Fibroblast of lung (primary cell): ENCODE measurements around the gene SPHK2. TPM values are rescaled to one million over a fixed set of nuclear protein-coding genes. Genes with fewer than 3 reads are reported as not detected.
A peak's percentile ranks its signal among the peaks of the same experiment; 100 is the strongest.

Source experiments
- DNase-seq, 2 donors: peaks; one replicate each; pipeline versions ENCODE4 v3.0.0 to v3.0.0-alpha.2; 2010; ENCODE audit warnings: low read depth in 2 of 2
- H2AFZ ChIP-seq: 2 replicates; pipeline ENCODE4 v1.5.1; 2012; ENCODE audit warnings: low read length, control low read depth, inconsistent platforms
- H3K27ac ChIP-seq: 2 replicates; pipeline ENCODE4 v1.5.1; 2011; ENCODE audit warnings: low read length, control low read depth; ENCODE audit not compliant: insufficient read depth
- H3K27me3 ChIP-seq: 2 replicates; pipeline ENCODE4 v1.5.1; 2011; ENCODE audit warnings: mild to moderate bottlenecking, low read length; ENCODE audit not compliant: control insufficient read depth, insufficient read depth
- H3K36me3 ChIP-seq: 2 replicates; pipeline ENCODE4 v1.5.1; 2011; ENCODE audit warnings: low read length; ENCODE audit not compliant: control insufficient read depth, insufficient read depth
- H3K4me1 ChIP-seq: 2 replicates; pipeline ENCODE4 v1.5.1; 2011; ENCODE audit warnings: low read length; ENCODE audit not compliant: control insufficient read depth, insufficient read depth; ENCODE audit errors: extremely low read depth
- H3K4me2 ChIP-seq: 2 replicates; pipeline ENCODE4 v1.5.1; 2011; ENCODE audit warnings: low read length, control low read depth; ENCODE audit not compliant: insufficient read depth; ENCODE audit errors: extremely low read depth
- H3K4me3 ChIP-seq, 4 experiments: fragments of 200-600 bp in 1 of 4; sonication (generic) in 1 of 4; replicated peaks in 1 of 4; 2 replicates each; pipeline ENCODE4 v1.5.1; 2011 to 2016; ENCODE audit warnings: low read length in 4 of 4, low read depth in 3 of 4, mild to moderate bottlenecking in 3 of 4, control low read depth in 2 of 4, inconsistent platforms in 1 of 4, mixed read lengths in 1 of 4; ENCODE audit not compliant: insufficient read depth in 1 of 4; ENCODE audit errors: control extremely low read depth in 1 of 4
- H3K79me2 ChIP-seq: 2 replicates; pipeline ENCODE4 v1.5.1; 2012; ENCODE audit warnings: mild to moderate bottlenecking, low read length, inconsistent platforms; ENCODE audit not compliant: control insufficient read depth, insufficient read depth
- H3K9ac ChIP-seq: 2 replicates; pipeline ENCODE4 v1.5.1; 2011; ENCODE audit warnings: mild to moderate bottlenecking, low read length, control low read depth; ENCODE audit not compliant: insufficient read depth
- H3K9me3 ChIP-seq: 2 replicates; pipeline ENCODE4 v1.5.1; 2012; ENCODE audit warnings: low read depth, low read length; ENCODE audit not compliant: control insufficient read depth, insufficient read depth
- H4K20me1 ChIP-seq: 2 replicates; pipeline ENCODE4 v1.5.1; 2011; ENCODE audit warnings: low read length; ENCODE audit not compliant: control insufficient read depth, insufficient read depth; ENCODE audit errors: extremely low read depth
- EZH2 ChIP-seq: IDR thresholded peaks from 2 replicates; pipeline ENCODE4 v1.5.1; 2012; ENCODE audit warnings: low read length, control low read depth, mild to moderate bottlenecking; ENCODE audit errors: missing control alignments
- polyA plus RNA-seq, 2 donors: library from polyadenylated mRNA; depleted of rRNA in 1 of 2; stranded (reverse) in 1 of 2; unstranded in 1 of 2; fragments of >200 nt; gene quantifications; 2 replicates each; pipeline ENCODE4 v1.2.1, GENCODE V29; 2011 to 2012; ENCODE audit warnings: missing spikeins in 1 of 2
- total RNA-seq: library from RNA; depleted of rRNA; stranded (reverse); fragments of >200 nt; gene quantifications from 2 replicates; pipeline ENCODE4 v1.2.1, GENCODE V29; 2014
- TF ChIP-seq, protein P1 (sequence below), 2 donors: IDR thresholded peaks in 1 of 2; conservative IDR thresholded peaks in 1 of 2; 1 replicate in 1 of 2; 2 replicates in 1 of 2; pipeline ENCODE4 v1.5.1; 2011 to 2012; ENCODE audit warnings: low read length in 2 of 2, control low read depth in 1 of 2, inconsistent platforms in 1 of 2, low read depth in 1 of 2, mild to moderate bottlenecking in 1 of 2

Gene SPHK2
- total and polyA plus RNA-seq, 2 donors (not counting 1 experiment from before 2014, with no cell fraction given), result 3.4 to 9.6 TPM

DNA sequence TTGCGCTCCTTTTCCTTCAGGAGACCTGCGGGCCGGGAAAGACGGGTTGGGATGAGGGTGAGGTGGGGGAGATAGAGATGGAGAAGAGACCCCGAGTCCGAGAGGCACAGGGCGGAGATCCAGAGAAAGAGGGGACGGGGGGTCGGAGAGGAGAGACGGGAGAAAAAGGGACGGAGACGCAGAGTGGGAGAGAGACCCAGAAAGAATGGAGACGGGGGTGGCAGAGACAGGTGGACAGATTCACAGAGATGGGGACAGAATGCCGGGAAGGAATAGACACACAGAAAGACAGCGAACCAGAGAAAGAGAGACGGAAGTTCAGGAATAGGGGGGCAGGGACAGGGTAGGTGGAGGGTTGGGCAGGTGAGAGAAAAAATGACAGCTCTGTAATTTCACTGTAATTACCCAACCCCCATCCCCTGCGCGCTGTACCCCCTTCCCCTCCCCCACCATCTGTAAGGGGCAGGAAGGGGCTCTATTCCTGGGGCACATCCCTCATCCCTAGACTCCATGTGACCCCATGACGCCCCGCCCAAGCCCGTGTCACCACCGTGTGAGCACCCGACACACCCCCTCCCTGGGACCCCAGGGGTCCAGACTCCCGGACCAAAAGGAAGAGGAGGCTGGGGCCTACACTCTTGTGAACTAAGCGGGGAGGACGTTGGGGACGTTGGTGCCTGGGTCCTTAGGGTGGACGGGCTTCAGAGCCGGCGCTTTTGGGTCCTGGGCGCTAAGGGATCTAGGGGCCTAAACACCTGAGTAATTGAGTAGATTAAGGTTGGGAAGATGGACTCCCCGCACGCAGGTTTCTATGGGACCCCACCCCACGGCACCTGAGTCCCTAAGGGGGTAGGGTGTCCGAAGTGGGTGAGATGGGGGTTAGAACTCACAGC, 16.9 kb downstream of the SPHK2 start:
- Histone ChIP-seq H2AFZ (no peak overlapping the region), H3K27ac (no peak overlapping the region), H3K27me3 (no peaks in the 10 kb centered on the region), H3K9ac (peak overlapping the region; percentile 42), H3K9me3 (no peaks in the 10 kb centered on the region), H3K4me2 (peak overlapping the region; percentile 87), H3K36me3 (no peaks in the 10 kb centered on the region), H4K20me1 (no peaks in the 10 kb centered on the region), H3K4me1 (peaks cover 37% of the 10 kb centered on the region), H3K4me3 (peak overlapping the region; percentile 53 to 76 (median 57)), H3K79me2 (no peaks in the 10 kb centered on the region)
- no peak for DNase-seq
- TF ChIP-seq EZH2, result no peak
- TF ChIP-seq, protein P1, sequence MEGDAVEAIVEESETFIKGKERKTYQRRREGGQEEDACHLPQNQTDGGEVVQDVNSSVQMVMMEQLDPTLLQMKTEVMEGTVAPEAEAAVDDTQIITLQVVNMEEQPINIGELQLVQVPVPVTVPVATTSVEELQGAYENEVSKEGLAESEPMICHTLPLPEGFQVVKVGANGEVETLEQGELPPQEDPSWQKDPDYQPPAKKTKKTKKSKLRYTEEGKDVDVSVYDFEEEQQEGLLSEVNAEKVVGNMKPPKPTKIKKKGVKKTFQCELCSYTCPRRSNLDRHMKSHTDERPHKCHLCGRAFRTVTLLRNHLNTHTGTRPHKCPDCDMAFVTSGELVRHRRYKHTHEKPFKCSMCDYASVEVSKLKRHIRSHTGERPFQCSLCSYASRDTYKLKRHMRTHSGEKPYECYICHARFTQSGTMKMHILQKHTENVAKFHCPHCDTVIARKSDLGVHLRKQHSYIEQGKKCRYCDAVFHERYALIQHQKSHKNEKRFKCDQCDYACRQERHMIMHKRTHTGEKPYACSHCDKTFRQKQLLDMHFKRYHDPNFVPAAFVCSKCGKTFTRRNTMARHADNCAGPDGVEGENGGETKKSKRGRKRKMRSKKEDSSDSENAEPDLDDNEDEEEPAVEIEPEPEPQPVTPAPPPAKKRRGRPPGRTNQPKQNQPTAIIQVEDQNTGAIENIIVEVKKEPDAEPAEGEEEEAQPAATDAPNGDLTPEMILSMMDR (conservative IDR thresholded peaks at IDR 0.05 in 1 of 2, IDR thresholded peaks at IDR 0.05 in 1 of 2; ENCODE audit: low read depth in 1 of 2, low read length in 2 of 2), result no peak

DNA sequence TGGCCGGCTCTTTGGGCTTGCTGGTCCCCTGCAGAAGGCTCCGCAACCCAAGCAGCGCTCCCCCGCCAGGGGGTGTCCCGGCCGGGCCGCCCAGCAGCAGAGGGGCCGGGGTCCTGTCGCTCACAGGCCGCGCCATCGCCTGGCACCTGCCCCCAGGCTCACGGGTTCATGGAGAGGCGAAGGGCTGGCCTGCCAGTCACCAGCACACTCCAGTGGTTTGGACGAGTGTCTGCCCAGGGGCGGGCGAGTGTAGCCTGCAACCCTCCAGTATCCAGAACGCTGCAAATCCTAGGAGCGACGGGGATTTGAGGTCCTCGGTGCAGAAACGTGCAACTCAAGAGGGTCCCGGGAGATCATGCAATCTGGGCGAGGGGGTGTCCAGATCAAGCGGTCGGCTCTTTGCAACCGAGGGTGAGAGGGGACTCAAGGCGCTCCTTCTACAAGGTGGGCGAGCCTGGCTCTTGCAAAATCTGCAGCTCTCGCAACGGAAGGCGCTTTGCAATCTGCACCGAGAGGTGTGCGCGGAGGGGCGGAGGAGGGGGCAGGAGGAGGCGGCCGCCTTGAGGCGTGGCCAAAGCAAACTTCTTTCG, 17.6 kb downstream of the SPHK2 start, which contains the start of gene DBP:
DBP (minus strand) TSS at position 521 of the 590 bp plus-strand sequence; CDS start at position 136, 385 bp downstream.
- Histone ChIP-seq H4K20me1 (no peaks in the 10 kb centered on the region), H3K36me3 (no peaks in the 10 kb centered on the region), H3K9me3 (no peaks in the 10 kb centered on the region), H2AFZ (peak within 1 kb of the TSS; percentile 50), H3K4me2 (peak within 1 kb of the TSS; percentile 83), H3K4me3 (peak within 1 kb of the TSS; percentile 53 to 81 (median 67)), H3K79me2 (no peaks in the 10 kb centered on the region), H3K27ac (peak within 1 kb of the TSS; percentile 90), H3K9ac (peak within 1 kb of the TSS; percentile 72), H3K27me3 (no peaks in the 10 kb centered on the region), H3K4me1 (peaks cover 37% of the 10 kb centered on the region)
- no peak for TF ChIP-seq EZH2
- TF ChIP-seq, protein P1 (conservative IDR thresholded peaks at IDR 0.05 in 1 of 2, IDR thresholded peaks at IDR 0.05 in 1 of 2; ENCODE audit: low read depth in 1 of 2, low read length in 2 of 2), result peak in 1 of 2 donors; percentile 5
- DNase-seq, result no peak

DNA sequence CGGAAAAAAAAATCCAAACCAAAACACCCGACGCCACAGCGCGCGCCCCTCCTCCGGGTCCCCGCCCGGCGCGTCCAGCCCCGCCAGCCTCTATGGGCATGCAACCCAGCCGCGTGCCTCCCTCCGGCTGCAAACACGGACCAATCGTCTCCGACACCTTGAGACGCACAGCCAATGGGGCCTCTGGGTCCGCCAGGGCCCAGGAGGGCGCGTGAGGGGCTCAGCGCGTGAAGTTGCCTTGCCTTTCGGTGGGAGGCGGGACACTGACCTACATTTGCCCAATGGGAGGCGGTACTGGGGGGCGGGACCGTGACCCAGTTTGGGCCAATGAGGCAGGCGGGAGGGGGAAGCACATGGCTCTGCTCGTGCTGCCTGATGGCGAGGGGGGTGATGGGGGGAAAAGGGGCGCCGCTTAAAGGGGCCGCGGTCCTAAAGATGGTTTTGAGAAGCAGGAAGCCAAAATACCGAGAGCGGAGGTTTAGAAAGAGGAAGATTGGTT, 18.2 kb downstream of the SPHK2 start:
- DNase-seq, result peak; percentile 99
- no peaks in the 10 kb centered on the region for H4K20me1 ChIP-seq
- H3K4me2 ChIP-seq, result peak overlapping the region; percentile 69
- H2AFZ ChIP-seq, result peak overlapping the region; percentile 50
- no peak for TF ChIP-seq EZH2
- TF ChIP-seq, protein P1 (conservative IDR thresholded peaks at IDR 0.05 in 1 of 2, IDR thresholded peaks at IDR 0.05 in 1 of 2; ENCODE audit: low read depth in 1 of 2, low read length in 2 of 2), result no peak
- no peaks in the 10 kb centered on the region for H3K9me3 ChIP-seq
- H3K79me2 ChIP-seq, result no peaks in the 10 kb centered on the region
- no peaks in the 10 kb centered on the region for H3K36me3 ChIP-seq
- peaks cover 37% of the 10 kb centered on the region for H3K4me1 ChIP-seq
- peak overlapping the region; percentile 90 for H3K27ac ChIP-seq
- no peaks in the 10 kb centered on the region for H3K27me3 ChIP-seq
- peak overlapping the region; percentile 50 to 81 (median 64) for H3K4me3 ChIP-seq
- H3K9ac ChIP-seq, result peak overlapping the region; percentile 72
